GM23338 (cell line): ENCODE results near the gene ANO6. TPM values are rescaled to one million over a fixed set of nuclear protein-coding genes. Genes with fewer than 3 reads are reported as not detected.

Experiments
- ATAC-seq: fragments of 200-7000 bp; cut with Tn5 transposase; 3 replicates; pipeline ENCODE4 v1.9.1; 2020
- DNase-seq: peaks from one replicate; pipeline ENCODE4 v3.0.0-alpha.2; 2015; ENCODE audit warnings: low spot score
- H2AFZ ChIP-seq: fragments of 200-600 bp; sonication (generic); 2 replicates; pipeline ENCODE4 v1.8.0; 2016; ENCODE audit warnings: antibody characterized with exemption, mild to moderate bottlenecking, moderate library complexity
- H3F3A ChIP-seq: fragments of 200-600 bp; sonication (generic); replicated peaks from 2 replicates; pipeline ENCODE4 v1.8.0; 2017; ENCODE audit warnings: antibody characterized with exemption, mixed run types, low read depth
- H3K27ac ChIP-seq: fragments of 200-600 bp; sonication (generic); 2 replicates; pipeline ENCODE4 v1.6.1; 2016; ENCODE audit warnings: low read depth
- H3K27me3 ChIP-seq: fragments of 200-600 bp; sonication (generic); 2 replicates; pipeline ENCODE4 v1.8.0; 2016; ENCODE audit warnings: mild to moderate bottlenecking, mixed run types, moderate library complexity; ENCODE audit not compliant: insufficient read depth
- H3K36me3 ChIP-seq: fragments of 200-600 bp; sonication (generic); 2 replicates; pipeline ENCODE4 v1.8.0; 2016; ENCODE audit warnings: mild to moderate bottlenecking; ENCODE audit not compliant: insufficient read depth
- H3K4me1 ChIP-seq: fragments of 200-600 bp; sonication (generic); 2 replicates; pipeline ENCODE4 v1.8.0; 2016; ENCODE audit warnings: mild to moderate bottlenecking, moderate library complexity; ENCODE audit not compliant: insufficient read depth
- H3K4me2 ChIP-seq: fragments of 200-600 bp; sonication (generic); 2 replicates; pipeline ENCODE4 v1.7.1; 2017; ENCODE audit warnings: mixed run types
- H3K4me3 ChIP-seq: fragments of 200-600 bp; sonication (generic); 2 replicates; pipeline ENCODE4 v1.6.1; 2016; ENCODE audit warnings: mixed run types
- H3K79me2 ChIP-seq: fragments of 200-600 bp; sonication (generic); replicated peaks from 2 replicates; pipeline ENCODE4 v1.8.0; 2017; ENCODE audit warnings: mild to moderate bottlenecking; ENCODE audit not compliant: insufficient read depth
- H3K9me2 ChIP-seq: fragments of 200-600 bp; sonication (generic); 2 replicates; pipeline ENCODE4 v1.8.0; 2017; ENCODE audit not compliant: insufficient read depth
- H4K20me1 ChIP-seq: fragments of 200-600 bp; sonication (generic); replicated peaks from 2 replicates; pipeline ENCODE4 v1.8.0; 2017; ENCODE audit warnings: mild to moderate bottlenecking; ENCODE audit not compliant: insufficient read depth
- H3K27ac Mint-ChIP-seq: 2 replicates; pipeline ENCODE4 v1.8.0; 2020; ENCODE audit warnings: inconsistent platforms, mild to moderate bottlenecking, moderate library complexity, mixed read lengths
- H3K27me3 Mint-ChIP-seq: 3 replicates; pipeline ENCODE4 v1.8.0; 2022; ENCODE audit warnings: low read depth, mild to moderate bottlenecking, moderate library complexity, mixed read lengths, inconsistent platforms; ENCODE audit not compliant: insufficient read depth, poor library complexity
- H3K36me3 Mint-ChIP-seq: 3 replicates; pipeline ENCODE4 v1.8.0; 2021; ENCODE audit warnings: low read depth, mild to moderate bottlenecking, inconsistent platforms, moderate library complexity, mixed read lengths
- H3K4me1 Mint-ChIP-seq: 3 replicates; pipeline ENCODE4 v1.8.0; 2020; ENCODE audit warnings: mild to moderate bottlenecking, inconsistent platforms, mixed read lengths
- H3K4me3 Mint-ChIP-seq: 3 replicates; pipeline ENCODE4 v1.8.0; 2021; ENCODE audit warnings: moderate library complexity, mild to moderate bottlenecking, inconsistent platforms, mixed read lengths
- H3K9me3 Mint-ChIP-seq: 3 replicates; pipeline ENCODE4 v1.8.0; 2020; ENCODE audit warnings: moderate library complexity, mild to moderate bottlenecking, inconsistent platforms, mixed read lengths
- CREB1 ChIP-seq: fragments of 250-450 bp; sonication (Bioruptor Pico); IDR thresholded peaks from 2 replicates; pipeline ENCODE4 v1.5.0; 2020; ENCODE audit warnings: low read depth, mild to moderate bottlenecking, moderate library complexity
- EZH2 ChIP-seq: fragments of 200-600 bp; sonication (generic); IDR thresholded peaks from one replicate; pipeline ENCODE4 v1.8.0; 2017; ENCODE audit warnings: antibody characterized with exemption, mild to moderate bottlenecking, low read depth; ENCODE audit not compliant: unreplicated experiment
- EZH2phosphoT487 ChIP-seq: fragments of 200-600 bp; sonication (generic); IDR thresholded peaks from one replicate; pipeline ENCODE4 v1.8.1; 2018; ENCODE audit warnings: antibody characterized with exemption; ENCODE audit not compliant: unreplicated experiment
- STAT1 ChIP-seq: IDR thresholded peaks from one replicate; pipeline ENCODE4 v1.6.1; 2016; ENCODE audit warnings: antibody characterized with exemption; ENCODE audit not compliant: unreplicated experiment
- ZNF114 ChIP-seq: fragments of 250-450 bp; sonication (Bioruptor Pico); IDR thresholded peaks from 2 replicates; pipeline ENCODE4 v1.5.0; 2020; ENCODE audit warnings: mild to moderate bottlenecking, moderate library complexity
- ZNF331 ChIP-seq: fragments of 250-450 bp; sonication (Bioruptor Pico); IDR thresholded peaks from 2 replicates; pipeline ENCODE4 v1.5.0; 2020; ENCODE audit warnings: low read depth, mild to moderate bottlenecking, moderate library complexity
- polyA plus RNA-seq: library from polyadenylated mRNA; unstranded; fragments of >200 nt; fragmentation: Nextera tagmentation; extraction: Ambion mirVana; gene quantifications from 2 replicates; pipeline ENCODE4 v1.2.1, GENCODE V29; 2016
- total RNA-seq: library from RNA; depleted of rRNA; stranded (reverse); fragments of >200 nt; shearing (Covaris generic); gene quantifications from 2 replicates; pipeline ENCODE4 v1.2.3, GENCODE V29; 2014
- TF ChIP-seq, protein P1 (sequence below): IDR thresholded peaks from 2 replicates; pipeline ENCODE4 v1.6.1; 2016; ENCODE audit warnings: antibody characterized with exemption
- TF ChIP-seq, protein P2 (sequence below): fragments of 250-450 bp; sonication (Bioruptor Pico); IDR thresholded peaks from 2 replicates; pipeline ENCODE4 v1.5.0; 2020; ENCODE audit warnings: mild to moderate bottlenecking, moderate library complexity
- TF ChIP-seq, protein P3 (sequence below), 2 experiments: fragments of 200-600 bp in 1 of 2; sonication (generic) in 1 of 2; conservative IDR thresholded peaks; 2 replicates each; pipeline versions ENCODE4 v1.5.1 to v1.6.1; 2016 to 2017; ENCODE audit warnings: antibody characterized with exemption in 2 of 2, low read depth in 2 of 2, mild to moderate bottlenecking in 2 of 2, moderate library complexity in 1 of 2
- TF ChIP-seq, protein P4 (sequence below): IDR thresholded peaks from one replicate; pipeline ENCODE4 v1.6.1; 2018; ENCODE audit warnings: antibody characterized with exemption; ENCODE audit not compliant: unreplicated experiment

Gene ANO6
- total and polyA plus RNA-seq, 2 experiments from 2014 or later: 21.1 to 48.9 TPM

DNA sequence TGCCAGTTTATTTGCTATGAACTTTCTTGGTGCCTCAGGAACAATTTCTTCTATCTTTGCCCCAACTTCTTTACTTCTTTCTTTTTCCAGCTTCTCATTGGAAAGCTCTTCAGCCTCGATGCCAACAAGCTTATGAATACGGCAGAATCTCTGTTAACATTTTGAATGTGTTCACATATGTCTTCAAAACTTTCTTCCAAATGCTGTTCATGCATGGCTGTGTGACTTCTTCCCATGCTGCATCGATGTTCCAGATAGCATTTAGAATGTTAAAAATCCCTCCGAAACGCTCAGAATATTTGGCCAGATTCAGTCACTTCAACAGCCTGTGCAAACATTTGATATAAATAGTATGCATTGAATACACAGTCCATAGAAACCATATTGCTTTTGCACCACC, 265.9 kb downstream of the ANO6 start:
- H3K4me3 Mint-ChIP-seq: no peak overlapping the region
- Histone ChIP-seq H4K20me1 (no peaks in the 10 kb centered on the region), H3K4me3 (no peak overlapping the region), H3K27me3 (no peaks in the 10 kb centered on the region), H3K9me2 (no peaks in the 10 kb centered on the region; the same call in 1 of the 2 replicates), H3K36me3 (no peaks in the 10 kb centered on the region), H2AFZ (no peak overlapping the region), H3K27ac (no peak overlapping the region), H3K4me1 (no peaks in the 10 kb centered on the region), H3K79me2 (no peaks in the 10 kb centered on the region), H3F3A (no peaks in the 10 kb centered on the region), H3K4me2 (no peak overlapping the region)
- H3K27ac Mint-ChIP-seq: no peak overlapping the region
- H3K36me3 Mint-ChIP-seq: peaks cover 11% of the 10 kb centered on the region
- ATAC-seq: no peak
- no peak for DNase-seq
- no peaks in the 10 kb centered on the region for H3K4me1 Mint-ChIP-seq
- peaks cover 23% of the 10 kb centered on the region for H3K9me3 Mint-ChIP-seq
- TF ChIP-seq EZH2 (no peak), EZH2phosphoT487 (no peak), ZNF114 (CRISPR knock-in tag) (no peak), STAT1 (no peak), CREB1 (no peak), ZNF331 (CRISPR knock-in tag) (no peak)
- TF ChIP-seq, protein P1, sequence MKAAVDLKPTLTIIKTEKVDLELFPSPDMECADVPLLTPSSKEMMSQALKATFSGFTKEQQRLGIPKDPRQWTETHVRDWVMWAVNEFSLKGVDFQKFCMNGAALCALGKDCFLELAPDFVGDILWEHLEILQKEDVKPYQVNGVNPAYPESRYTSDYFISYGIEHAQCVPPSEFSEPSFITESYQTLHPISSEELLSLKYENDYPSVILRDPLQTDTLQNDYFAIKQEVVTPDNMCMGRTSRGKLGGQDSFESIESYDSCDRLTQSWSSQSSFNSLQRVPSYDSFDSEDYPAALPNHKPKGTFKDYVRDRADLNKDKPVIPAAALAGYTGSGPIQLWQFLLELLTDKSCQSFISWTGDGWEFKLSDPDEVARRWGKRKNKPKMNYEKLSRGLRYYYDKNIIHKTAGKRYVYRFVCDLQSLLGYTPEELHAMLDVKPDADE: no peak
- TF ChIP-seq, protein P2, sequence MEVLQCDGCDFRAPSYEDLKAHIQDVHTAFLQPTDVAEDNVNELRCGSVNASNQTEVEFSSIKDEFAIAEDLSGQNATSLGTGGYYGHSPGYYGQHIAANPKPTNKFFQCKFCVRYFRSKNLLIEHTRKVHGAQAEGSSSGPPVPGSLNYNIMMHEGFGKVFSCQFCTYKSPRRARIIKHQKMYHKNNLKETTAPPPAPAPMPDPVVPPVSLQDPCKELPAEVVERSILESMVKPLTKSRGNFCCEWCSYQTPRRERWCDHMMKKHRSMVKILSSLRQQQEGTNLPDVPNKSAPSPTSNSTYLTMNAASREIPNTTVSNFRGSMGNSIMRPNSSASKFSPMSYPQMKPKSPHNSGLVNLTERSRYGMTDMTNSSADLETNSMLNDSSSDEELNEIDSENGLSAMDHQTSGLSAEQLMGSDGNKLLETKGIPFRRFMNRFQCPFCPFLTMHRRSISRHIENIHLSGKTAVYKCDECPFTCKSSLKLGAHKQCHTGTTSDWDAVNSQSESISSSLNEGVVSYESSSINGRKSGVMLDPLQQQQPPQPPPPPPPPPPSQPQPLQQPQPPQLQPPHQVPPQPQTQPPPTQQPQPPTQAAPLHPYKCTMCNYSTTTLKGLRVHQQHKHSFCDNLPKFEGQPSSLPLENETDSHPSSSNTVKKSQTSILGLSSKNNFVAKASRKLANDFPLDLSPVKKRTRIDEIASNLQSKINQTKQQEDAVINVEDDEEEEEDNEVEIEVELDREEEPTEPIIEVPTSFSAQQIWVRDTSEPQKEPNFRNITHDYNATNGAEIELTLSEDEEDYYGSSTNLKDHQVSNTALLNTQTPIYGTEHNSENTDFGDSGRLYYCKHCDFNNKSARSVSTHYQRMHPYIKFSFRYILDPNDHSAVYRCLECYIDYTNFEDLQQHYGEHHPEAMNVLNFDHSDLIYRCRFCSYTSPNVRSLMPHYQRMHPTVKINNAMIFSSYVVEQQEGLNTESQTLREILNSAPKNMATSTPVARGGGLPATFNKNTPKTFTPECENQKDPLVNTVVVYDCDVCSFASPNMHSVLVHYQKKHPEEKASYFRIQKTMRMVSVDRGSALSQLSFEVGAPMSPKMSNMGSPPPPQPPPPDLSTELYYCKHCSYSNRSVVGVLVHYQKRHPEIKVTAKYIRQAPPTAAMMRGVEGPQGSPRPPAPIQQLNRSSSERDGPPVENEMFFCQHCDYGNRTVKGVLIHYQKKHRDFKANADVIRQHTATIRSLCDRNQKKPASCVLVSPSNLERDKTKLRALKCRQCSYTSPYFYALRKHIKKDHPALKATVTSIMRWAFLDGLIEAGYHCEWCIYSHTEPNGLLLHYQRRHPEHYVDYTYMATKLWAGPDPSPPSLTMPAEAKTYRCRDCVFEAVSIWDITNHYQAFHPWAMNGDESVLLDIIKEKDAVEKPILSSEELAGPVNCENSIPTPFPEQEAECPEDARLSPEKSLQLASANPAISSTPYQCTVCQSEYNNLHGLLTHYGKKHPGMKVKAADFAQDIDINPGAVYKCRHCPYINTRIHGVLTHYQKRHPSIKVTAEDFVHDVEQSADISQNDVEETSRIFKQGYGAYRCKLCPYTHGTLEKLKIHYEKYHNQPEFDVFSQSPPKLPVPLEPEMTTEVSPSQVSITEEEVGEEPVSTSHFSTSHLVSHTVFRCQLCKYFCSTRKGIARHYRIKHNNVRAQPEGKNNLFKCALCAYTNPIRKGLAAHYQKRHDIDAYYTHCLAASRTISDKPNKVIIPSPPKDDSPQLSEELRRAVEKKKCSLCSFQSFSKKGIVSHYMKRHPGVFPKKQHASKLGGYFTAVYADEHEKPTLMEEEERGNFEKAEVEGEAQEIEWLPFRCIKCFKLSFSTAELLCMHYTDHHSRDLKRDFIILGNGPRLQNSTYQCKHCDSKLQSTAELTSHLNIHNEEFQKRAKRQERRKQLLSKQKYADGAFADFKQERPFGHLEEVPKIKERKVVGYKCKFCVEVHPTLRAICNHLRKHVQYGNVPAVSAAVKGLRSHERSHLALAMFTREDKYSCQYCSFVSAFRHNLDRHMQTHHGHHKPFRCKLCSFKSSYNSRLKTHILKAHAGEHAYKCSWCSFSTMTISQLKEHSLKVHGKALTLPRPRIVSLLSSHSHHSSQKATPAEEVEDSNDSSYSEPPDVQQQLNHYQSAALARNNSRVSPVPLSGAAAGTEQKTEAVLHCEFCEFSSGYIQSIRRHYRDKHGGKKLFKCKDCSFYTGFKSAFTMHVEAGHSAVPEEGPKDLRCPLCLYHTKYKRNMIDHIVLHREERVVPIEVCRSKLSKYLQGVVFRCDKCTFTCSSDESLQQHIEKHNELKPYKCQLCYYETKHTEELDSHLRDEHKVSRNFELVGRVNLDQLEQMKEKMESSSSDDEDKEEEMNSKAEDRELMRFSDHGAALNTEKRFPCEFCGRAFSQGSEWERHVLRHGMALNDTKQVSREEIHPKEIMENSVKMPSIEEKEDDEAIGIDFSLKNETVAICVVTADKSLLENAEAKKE (CRISPR knock-in tag): no peak
- TF ChIP-seq, protein P3, sequence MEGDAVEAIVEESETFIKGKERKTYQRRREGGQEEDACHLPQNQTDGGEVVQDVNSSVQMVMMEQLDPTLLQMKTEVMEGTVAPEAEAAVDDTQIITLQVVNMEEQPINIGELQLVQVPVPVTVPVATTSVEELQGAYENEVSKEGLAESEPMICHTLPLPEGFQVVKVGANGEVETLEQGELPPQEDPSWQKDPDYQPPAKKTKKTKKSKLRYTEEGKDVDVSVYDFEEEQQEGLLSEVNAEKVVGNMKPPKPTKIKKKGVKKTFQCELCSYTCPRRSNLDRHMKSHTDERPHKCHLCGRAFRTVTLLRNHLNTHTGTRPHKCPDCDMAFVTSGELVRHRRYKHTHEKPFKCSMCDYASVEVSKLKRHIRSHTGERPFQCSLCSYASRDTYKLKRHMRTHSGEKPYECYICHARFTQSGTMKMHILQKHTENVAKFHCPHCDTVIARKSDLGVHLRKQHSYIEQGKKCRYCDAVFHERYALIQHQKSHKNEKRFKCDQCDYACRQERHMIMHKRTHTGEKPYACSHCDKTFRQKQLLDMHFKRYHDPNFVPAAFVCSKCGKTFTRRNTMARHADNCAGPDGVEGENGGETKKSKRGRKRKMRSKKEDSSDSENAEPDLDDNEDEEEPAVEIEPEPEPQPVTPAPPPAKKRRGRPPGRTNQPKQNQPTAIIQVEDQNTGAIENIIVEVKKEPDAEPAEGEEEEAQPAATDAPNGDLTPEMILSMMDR (conservative IDR thresholded peaks at IDR 0.05; ENCODE audit: low read depth in 2 of 2): no peak
- TF ChIP-seq, protein P4, sequence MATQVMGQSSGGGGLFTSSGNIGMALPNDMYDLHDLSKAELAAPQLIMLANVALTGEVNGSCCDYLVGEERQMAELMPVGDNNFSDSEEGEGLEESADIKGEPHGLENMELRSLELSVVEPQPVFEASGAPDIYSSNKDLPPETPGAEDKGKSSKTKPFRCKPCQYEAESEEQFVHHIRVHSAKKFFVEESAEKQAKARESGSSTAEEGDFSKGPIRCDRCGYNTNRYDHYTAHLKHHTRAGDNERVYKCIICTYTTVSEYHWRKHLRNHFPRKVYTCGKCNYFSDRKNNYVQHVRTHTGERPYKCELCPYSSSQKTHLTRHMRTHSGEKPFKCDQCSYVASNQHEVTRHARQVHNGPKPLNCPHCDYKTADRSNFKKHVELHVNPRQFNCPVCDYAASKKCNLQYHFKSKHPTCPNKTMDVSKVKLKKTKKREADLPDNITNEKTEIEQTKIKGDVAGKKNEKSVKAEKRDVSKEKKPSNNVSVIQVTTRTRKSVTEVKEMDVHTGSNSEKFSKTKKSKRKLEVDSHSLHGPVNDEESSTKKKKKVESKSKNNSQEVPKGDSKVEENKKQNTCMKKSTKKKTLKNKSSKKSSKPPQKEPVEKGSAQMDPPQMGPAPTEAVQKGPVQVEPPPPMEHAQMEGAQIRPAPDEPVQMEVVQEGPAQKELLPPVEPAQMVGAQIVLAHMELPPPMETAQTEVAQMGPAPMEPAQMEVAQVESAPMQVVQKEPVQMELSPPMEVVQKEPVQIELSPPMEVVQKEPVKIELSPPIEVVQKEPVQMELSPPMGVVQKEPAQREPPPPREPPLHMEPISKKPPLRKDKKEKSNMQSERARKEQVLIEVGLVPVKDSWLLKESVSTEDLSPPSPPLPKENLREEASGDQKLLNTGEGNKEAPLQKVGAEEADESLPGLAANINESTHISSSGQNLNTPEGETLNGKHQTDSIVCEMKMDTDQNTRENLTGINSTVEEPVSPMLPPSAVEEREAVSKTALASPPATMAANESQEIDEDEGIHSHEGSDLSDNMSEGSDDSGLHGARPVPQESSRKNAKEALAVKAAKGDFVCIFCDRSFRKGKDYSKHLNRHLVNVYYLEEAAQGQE: no peak
- no peaks in the 10 kb centered on the region for H3K27me3 Mint-ChIP-seq
